Esophagus muscularis mucosa (tissue), 4 donors: ENCODE data around the gene ATXN10.

Experiments used
- EP300 ChIP-seq: sonication (generic); formaldehyde crosslinking; IDR thresholded peaks from one replicate; pipeline ENCODE4 v1.6.1; 2017; ENCODE audit warnings: antibody characterized with exemption
- POLR2A ChIP-seq: fragments of 450-650 bp; IDR thresholded peaks from one replicate; pipeline ENCODE4 v1.6.1; 2017; ENCODE audit warnings: antibody characterized with exemption, moderate library complexity, mild to moderate bottlenecking, low read depth
- POLR2AphosphoS5 ChIP-seq, 2 donors: sonication (generic); formaldehyde crosslinking; IDR thresholded peaks; one replicate each; pipeline ENCODE4 v1.6.1; 2017; ENCODE audit warnings: antibody characterized with exemption in 2 of 2
- TF ChIP-seq, protein P1 (sequence below), 3 experiments: fragments of 200-600 bp in 2 of 3; fragments of 450-650 bp in 1 of 3; sonication (generic) in 2 of 3; IDR thresholded peaks; one replicate each; pipeline ENCODE4 v1.5.1; 2017 to 2019; ENCODE audit warnings: antibody characterized with exemption in 3 of 3, mild to moderate bottlenecking in 2 of 3, moderate library complexity in 1 of 3

DNA sequence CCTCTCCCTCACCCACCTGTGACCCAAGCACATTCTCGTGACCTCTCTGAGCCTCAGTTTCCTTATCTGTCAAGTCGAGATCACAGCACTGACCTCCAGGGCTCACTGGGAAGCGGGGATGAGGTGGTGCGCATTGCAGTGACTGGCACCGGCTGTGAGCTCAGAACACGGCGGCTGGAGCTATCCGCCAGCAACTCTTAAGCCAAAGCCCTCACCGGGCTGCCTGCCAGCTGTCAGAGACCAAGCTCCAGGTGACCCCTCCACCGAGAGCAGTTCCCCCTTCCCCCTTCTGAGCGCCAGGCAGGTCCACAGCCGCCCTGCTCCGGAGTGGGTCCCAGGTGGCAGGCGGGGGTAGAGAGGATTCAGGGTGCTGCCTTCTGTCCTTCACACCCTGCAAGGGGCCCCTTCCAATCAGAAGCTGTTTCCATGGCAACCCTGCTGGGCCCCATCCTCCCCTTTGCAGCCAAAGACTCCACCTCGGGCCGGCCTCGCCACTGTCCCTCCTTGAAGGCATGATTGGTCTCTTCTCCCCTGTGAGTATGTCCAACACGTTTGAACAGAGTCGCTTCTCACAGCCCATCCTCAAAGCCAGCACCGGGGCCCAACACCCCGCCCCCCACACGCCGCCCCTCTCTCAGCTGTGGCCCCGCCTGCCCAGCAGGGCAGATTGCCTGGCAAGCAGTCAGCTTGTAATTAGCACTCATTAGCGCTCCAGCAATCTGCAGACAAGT is 206.6 kb downstream of the ATXN10 start:
- TF ChIP-seq POLR2AphosphoS5 (IDR thresholded peaks at IDR 0.05) (no peak), EP300 (no peak), POLR2A (no peak)
- TF ChIP-seq, protein P1, sequence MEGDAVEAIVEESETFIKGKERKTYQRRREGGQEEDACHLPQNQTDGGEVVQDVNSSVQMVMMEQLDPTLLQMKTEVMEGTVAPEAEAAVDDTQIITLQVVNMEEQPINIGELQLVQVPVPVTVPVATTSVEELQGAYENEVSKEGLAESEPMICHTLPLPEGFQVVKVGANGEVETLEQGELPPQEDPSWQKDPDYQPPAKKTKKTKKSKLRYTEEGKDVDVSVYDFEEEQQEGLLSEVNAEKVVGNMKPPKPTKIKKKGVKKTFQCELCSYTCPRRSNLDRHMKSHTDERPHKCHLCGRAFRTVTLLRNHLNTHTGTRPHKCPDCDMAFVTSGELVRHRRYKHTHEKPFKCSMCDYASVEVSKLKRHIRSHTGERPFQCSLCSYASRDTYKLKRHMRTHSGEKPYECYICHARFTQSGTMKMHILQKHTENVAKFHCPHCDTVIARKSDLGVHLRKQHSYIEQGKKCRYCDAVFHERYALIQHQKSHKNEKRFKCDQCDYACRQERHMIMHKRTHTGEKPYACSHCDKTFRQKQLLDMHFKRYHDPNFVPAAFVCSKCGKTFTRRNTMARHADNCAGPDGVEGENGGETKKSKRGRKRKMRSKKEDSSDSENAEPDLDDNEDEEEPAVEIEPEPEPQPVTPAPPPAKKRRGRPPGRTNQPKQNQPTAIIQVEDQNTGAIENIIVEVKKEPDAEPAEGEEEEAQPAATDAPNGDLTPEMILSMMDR (IDR thresholded peaks at IDR 0.05) = no peak
